Mucosa of stomach (tissue), 1 donor: Measurements from ENCODE around the gene TMEM42.
"Not testable (repeated sequence)": the region's sequence is repeated elsewhere in the genome, so short reads cannot be mapped to it uniquely, and the experiment has no call there.

Source experiments
- H3K27me3 ChIP-seq: one replicate; pipeline ENCODE4 v1.7.0; 2013; ENCODE audit warnings: mild to moderate bottlenecking, low read length; ENCODE audit not compliant: control insufficient read depth, insufficient read depth
- H3K36me3 ChIP-seq: one replicate; pipeline ENCODE4 v1.7.0; 2013; ENCODE audit warnings: low read length; ENCODE audit not compliant: control insufficient read depth, insufficient read depth
- H3K4me1 ChIP-seq: one replicate; pipeline ENCODE4 v1.7.0; 2013; ENCODE audit warnings: mild to moderate bottlenecking, low read length; ENCODE audit not compliant: control insufficient read depth, insufficient read depth
- H3K4me3 ChIP-seq: one replicate; pipeline ENCODE4 v1.7.0; 2013; ENCODE audit warnings: low read length
- H3K9ac ChIP-seq: one replicate; pipeline ENCODE4 v1.7.0; 2013; ENCODE audit warnings: mild to moderate bottlenecking, low read length, moderate library complexity
- H3K9me3 ChIP-seq: one replicate; pipeline ENCODE4 v1.7.0; 2013; ENCODE audit warnings: mild to moderate bottlenecking, low read length, moderate library complexity; ENCODE audit not compliant: control insufficient read depth
- donor health status: Pancreatic carcinoma.

TMEM42 gene

DNA sequence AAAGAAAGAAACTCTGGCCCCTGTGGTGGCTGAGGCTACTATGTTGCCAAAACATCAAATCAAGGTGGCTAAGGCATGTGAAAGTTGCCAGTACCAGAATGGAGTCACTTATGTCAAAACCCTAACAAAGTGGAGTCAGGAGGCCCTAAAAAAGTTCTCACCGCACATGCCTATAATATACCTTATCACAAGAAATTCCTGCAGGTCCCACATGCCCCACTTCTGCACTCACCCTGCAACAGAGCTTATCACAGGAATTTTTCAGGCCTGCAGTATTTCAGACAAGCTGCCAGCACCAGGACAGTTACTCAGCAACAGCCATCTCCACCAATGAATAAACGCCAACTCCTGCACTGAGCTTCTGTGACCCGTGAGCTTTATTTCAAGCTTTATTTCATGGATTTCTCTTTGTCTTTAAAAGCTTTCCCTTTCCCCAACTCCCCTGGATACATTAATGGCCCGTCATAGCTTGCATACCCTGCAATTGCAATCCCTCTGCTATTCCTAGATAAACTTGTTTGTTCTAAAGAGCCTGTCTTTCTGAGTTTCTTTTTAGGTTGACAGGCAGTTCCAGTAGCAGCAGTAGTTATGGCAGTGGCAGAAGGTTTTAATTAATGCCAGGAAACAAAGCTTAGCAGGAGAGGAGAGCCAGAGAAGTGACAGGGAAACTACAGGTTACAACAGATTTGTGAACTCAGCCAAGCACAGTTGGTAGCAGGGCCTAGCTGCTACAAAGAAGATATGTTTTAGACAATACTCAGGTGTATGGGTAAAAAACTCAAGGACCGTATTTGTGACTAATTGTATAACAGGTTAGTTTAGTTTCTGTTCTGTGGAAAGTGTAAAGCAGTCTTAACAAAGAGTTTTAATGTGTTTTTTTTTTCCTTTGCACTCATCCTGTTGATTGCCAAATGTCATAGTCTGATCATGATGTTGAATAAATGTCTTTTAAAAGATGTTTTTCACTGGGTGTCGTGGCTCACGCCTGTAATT is 15.9 kb upstream of the TMEM42 start:
- no peak overlapping the region for H3K9ac ChIP-seq
- H3K27me3 ChIP-seq = no peaks in the 10 kb centered on the region
- H3K9me3 ChIP-seq = no peaks in the 10 kb centered on the region
- peaks cover 4% of the 10 kb centered on the region for H3K4me1 ChIP-seq
- H3K36me3 ChIP-seq = no peaks in the 10 kb centered on the region
- H3K4me3 ChIP-seq = no peak overlapping the region

DNA sequence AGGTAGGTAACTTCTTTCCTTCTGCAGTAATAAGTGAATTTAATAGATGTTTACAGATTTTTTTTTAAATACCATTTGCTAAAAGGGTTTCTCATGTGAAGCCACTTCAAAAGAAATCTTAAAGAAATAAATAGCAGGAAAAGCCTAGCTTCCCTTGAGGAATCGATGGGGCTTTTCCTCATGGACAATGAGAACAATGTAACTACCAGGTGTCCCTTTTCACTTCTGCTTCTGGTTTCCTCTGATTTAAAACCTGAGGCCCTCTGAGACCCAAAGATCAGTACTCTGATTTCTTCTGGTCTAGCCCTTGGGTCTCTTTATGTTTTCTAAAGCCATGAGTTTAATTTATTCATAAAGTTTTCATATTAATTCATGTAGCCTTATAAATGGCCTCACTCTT is 13.1 kb upstream of the TMEM42 start:
- Histone ChIP-seq H3K9ac (no peak overlapping the region), H3K27me3 (no peaks in the 10 kb centered on the region), H3K36me3 (no peaks in the 10 kb centered on the region), H3K9me3 (no peaks in the 10 kb centered on the region), H3K4me1 (peaks cover 4% of the 10 kb centered on the region), H3K4me3 (no peak overlapping the region)

DNA sequence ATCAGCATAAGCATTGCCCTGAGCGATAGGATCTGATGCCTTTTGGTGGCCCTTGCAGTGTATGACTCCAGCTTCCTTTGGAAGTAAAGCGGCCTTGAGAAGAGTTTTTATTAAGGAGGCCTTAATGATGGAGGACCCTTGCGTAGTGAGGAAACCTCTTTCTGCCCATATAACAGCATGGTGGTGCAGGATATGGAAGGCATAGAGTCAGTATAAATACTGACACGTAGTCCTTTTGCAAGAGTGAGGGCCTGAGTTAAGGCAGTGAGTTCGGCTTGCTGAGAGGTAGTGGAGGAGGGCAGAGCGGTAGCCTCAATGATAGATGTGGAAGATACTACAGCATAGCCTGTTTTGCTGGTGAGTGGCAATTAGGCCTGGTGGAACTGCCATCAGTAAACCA is 5.0 kb upstream of the TMEM42 start:
- H3K4me1 ChIP-seq, H3K9me3 ChIP-seq, H3K36me3 ChIP-seq, H3K27me3 ChIP-seq, H3K4me3 ChIP-seq, H3K9ac ChIP-seq: not testable (repeated sequence)

DNA sequence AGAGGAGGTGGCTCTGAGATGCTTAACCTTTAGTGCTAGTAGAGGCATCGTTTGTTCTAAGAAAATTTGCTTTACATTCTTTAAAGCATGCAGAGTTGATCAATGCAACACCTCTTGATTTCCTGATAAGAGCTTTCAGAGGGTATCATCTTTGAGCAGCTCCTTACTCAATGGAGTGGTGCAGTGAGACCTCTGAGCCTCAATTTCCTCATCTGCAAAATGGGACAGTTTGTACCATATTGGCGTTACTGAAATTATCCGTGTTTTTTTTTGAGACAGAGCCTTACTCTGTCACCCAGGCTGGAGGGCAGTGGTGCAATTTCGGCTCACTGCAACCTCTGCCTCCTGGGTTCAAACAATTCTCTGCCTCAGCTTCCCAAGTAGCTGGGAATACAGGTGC is 1.6 kb upstream of the TMEM42 start:
- Histone ChIP-seq H3K9me3 (no peaks in the 10 kb centered on the region), H3K27me3 (no peaks in the 10 kb centered on the region), H3K9ac (no peak overlapping the region), H3K4me3 (no peak overlapping the region), H3K4me1 (peaks cover 7% of the 10 kb centered on the region), H3K36me3 (no peaks in the 10 kb centered on the region)

- no peaks in the 10 kb centered on the region for H3K9me3 ChIP-seq
- peak overlapping the region; percentile 72 for H3K9ac ChIP-seq
- no peaks in the 10 kb centered on the region for H3K27me3 ChIP-seq
- peak overlapping the region; percentile 54 for H3K4me3 ChIP-seq
- peaks cover 7% of the 10 kb centered on the region for H3K4me1 ChIP-seq
- no peaks in the 10 kb centered on the region for H3K36me3 ChIP-seq
Observed at GRCh38 chr3:44862226-44862637, 520 bp downstream of the TMEM42 start.

DNA sequence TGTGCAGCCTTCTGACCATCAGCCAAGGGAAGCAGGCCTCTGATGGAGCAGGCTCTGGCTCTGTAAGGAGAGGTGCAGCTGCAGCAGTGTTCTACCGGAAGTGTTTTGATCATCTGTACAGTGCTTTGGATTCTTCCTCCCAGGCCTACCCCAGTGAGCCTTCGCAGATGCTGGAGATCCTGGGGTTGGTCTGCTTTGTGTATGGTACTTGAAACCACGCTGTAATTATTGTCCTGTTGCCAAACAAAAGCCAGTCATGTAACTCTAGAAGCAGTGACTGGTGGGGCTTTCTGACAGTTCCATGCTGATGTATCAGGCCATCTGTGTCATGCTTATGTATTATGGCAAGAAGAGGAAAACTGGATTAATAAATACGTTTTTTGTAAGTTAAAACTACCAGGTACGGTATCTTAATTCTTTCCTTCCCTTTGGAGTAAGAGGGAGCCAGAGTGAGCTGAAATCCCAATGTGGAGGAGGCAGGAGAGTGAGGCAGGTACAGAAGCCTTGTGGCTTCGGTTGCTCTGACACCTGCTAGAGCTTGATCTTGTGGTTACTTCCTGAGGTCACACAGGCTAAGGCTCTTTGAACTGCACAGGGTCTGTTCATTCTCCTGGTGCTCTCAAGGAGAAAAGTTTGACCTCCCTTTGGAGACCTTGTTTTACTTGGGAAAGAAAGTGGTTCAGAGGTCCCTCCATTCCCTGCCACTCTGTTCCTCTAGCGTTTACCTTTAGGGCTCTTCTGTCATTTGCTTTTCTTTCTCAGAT is 3.7 kb downstream of the TMEM42 start:
- Histone ChIP-seq H3K9ac (no peak overlapping the region), H3K36me3 (no peaks in the 10 kb centered on the region), H3K9me3 (no peaks in the 10 kb centered on the region), H3K4me3 (no peak overlapping the region), H3K27me3 (no peaks in the 10 kb centered on the region), H3K4me1 (peaks cover 14% of the 10 kb centered on the region)

DNA sequence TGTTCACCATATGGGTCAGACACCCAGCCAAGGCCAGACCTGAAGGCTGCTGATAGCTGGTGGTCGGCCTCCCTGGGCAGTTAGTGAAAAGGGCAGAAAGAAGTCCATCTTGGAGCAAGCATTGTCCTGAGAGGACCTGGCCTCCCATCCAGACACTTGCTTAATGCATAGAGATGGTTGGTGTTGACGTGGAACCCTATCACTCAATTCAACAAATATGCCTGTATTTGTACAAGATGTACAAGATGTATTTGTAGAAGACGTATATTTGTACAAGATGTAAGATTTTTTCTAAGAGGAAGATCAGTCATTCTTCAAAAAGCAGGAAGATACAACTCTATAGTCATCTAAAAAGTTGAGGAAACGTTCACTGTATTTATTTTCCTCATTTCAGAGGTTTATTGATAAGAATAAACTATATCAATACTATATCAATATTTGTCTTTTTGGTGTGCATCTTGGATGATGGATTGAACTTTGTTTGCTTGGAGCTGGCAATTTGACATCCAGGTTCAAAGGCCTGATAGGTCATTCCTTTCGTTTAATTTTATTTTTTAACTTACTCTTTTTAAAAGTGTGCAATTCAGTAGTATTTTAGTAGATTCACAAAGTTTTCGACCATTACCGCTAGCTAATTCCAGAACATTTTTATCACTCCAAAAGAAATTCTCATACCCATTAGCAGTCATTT is 5.9 kb downstream of the TMEM42 start:
- Histone ChIP-seq H3K36me3 (no peaks in the 10 kb centered on the region), H3K27me3 (no peaks in the 10 kb centered on the region), H3K9me3 (no peaks in the 10 kb centered on the region), H3K4me1 (peaks cover 14% of the 10 kb centered on the region), H3K9ac (no peak overlapping the region), H3K4me3 (no peak overlapping the region)

GRCh38 chr3:44870375-44871061 is 8.8 kb downstream of the TMEM42 start:
- H3K27me3 ChIP-seq = no peaks in the 10 kb centered on the region
- H3K9me3 ChIP-seq = no peaks in the 10 kb centered on the region
- H3K4me1 ChIP-seq = peaks cover 12% of the 10 kb centered on the region
- no peak overlapping the region for H3K4me3 ChIP-seq
- no peaks in the 10 kb centered on the region for H3K36me3 ChIP-seq
- no peak overlapping the region for H3K9ac ChIP-seq

- Histone ChIP-seq H3K4me3 (no peak within 1 kb of the TSS), H3K27me3 (no peaks in the 10 kb centered on the region), H3K9ac (no peak within 1 kb of the TSS), H3K4me1 (peaks cover 12% of the 10 kb centered on the region), H3K36me3 (no peaks in the 10 kb centered on the region), H3K9me3 (no peaks in the 10 kb centered on the region)
Observed at GRCh38 chr3:44874308-44874707, 12.6 kb downstream of the TMEM42 start, which contains the start of gene TGM4. TSS of gene TGM4 (plus strand) at chr3:44874608. CDS start at chr3:44874679, 71 bp downstream.

GRCh38 chr3:44875596-44875995 is 13.9 kb downstream of the TMEM42 start:
- H3K27me3 ChIP-seq = no peaks in the 10 kb centered on the region
- H3K9me3 ChIP-seq = no peaks in the 10 kb centered on the region
- no peak overlapping the region for H3K4me3 ChIP-seq
- no peak overlapping the region for H3K9ac ChIP-seq
- H3K36me3 ChIP-seq = no peaks in the 10 kb centered on the region
- peaks cover 3% of the 10 kb centered on the region for H3K4me1 ChIP-seq

DNA sequence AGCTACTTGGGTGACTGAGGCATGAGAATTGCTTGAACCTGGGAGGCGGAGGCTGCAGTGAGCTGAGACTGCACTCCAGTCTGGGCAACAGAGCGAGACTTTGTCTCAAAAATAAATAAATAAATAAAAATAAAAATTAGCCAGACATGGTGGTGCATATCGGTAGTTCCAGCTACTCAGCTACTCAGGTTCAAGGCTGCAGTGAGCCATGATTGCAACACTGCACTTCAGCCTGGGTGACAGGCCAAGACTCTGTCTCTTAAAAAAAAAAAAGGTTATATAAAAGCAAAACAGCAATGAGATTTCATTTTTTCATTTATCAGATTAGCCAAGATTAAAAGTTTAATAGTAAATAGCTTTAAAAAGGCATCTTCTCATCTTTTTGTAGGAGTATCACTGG is 15.6 kb downstream of the TMEM42 start:
- no peaks in the 10 kb centered on the region for H3K36me3 ChIP-seq
- H3K27me3 ChIP-seq = no peaks in the 10 kb centered on the region
- H3K9me3 ChIP-seq = no peaks in the 10 kb centered on the region
- H3K4me1 ChIP-seq = no peaks in the 10 kb centered on the region
- no peak overlapping the region for H3K9ac ChIP-seq
- no peak overlapping the region for H3K4me3 ChIP-seq
